CD4-positive, alpha-beta memory T cell (primary cell): ENCODE data around the gene NWD2. TPM values are rescaled to one million over a fixed set of nuclear protein-coding genes. Genes with fewer than 3 reads are reported as not detected.

Source experiments
- CTCF ChIA-PET: fragments of 350-600 bp; sonication (Branson Sonifier 250); formaldehyde crosslinking; loops from one replicate; lab custom pipeline; 2021; ENCODE audit warnings: inconsistent platforms; ENCODE audit not compliant: partially characterized antibody; lab: Charles Lee
- POLR2A ChIA-PET: fragments of 350-600 bp; sonication (Branson Sonifier 250); formaldehyde crosslinking; loops from one replicate; lab custom pipeline; 2021; ENCODE audit not compliant: partially characterized antibody; lab: Charles Lee
- DNase-seq, 5 donors: peaks; one replicate each; pipeline versions ENCODE4 v3.0.0 to v3.0.0-alpha.2; 2020 to 2022; ENCODE audit warnings: mixed read lengths in 1 of 5
- H3K27ac ChIP-seq: one replicate; pipeline ENCODE4 v1.7.0; 2013; ENCODE audit warnings: low read depth, low read length
- H3K27me3 ChIP-seq: 2 replicates; pipeline ENCODE4 v1.7.0; 2013; ENCODE audit warnings: mild to moderate bottlenecking, low read length, moderate library complexity; ENCODE audit not compliant: insufficient read depth
- H3K36me3 ChIP-seq: 2 replicates; pipeline ENCODE4 v1.7.0; 2013; ENCODE audit warnings: mild to moderate bottlenecking, low read length, moderate library complexity; ENCODE audit not compliant: insufficient read depth
- H3K4me1 ChIP-seq: 2 replicates; pipeline ENCODE4 v1.7.0; 2013; ENCODE audit warnings: mild to moderate bottlenecking, low read length, moderate library complexity; ENCODE audit not compliant: insufficient read depth
- H3K4me3 ChIP-seq, 2 donors: one replicate each; pipeline ENCODE4 v1.7.0; 2013; ENCODE audit warnings: low read length in 2 of 2, mild to moderate bottlenecking in 1 of 2
- H3K9me3 ChIP-seq, 2 donors: one replicate each; pipeline ENCODE4 v1.7.0; 2013; ENCODE audit warnings: low read length in 2 of 2, control low read depth in 1 of 2; ENCODE audit not compliant: control insufficient read depth in 1 of 2
- H3K27ac Mint-ChIP-seq, 7 donors: one replicate each; pipeline ENCODE4 v1.8.0; 2020 to 2021; ENCODE audit warnings: mixed read lengths in 7 of 7, mild to moderate bottlenecking in 6 of 7, inconsistent platforms in 3 of 7, moderate library complexity in 3 of 7
- H3K27me3 Mint-ChIP-seq, 2 donors: one replicate each; pipeline ENCODE4 v1.8.0; 2020 to 2021; ENCODE audit warnings: mixed read lengths in 2 of 2
- H3K36me3 Mint-ChIP-seq, 2 donors: one replicate each; pipeline ENCODE4 v1.8.0; 2020 to 2021; ENCODE audit warnings: mixed read lengths in 2 of 2, inconsistent platforms in 1 of 2, mild to moderate bottlenecking in 1 of 2
- H3K4me1 Mint-ChIP-seq, 4 donors: one replicate each; pipeline ENCODE4 v1.8.0; 2020 to 2021; ENCODE audit warnings: mixed read lengths in 4 of 4, mild to moderate bottlenecking in 1 of 4
- H3K4me3 Mint-ChIP-seq, 8 donors: one replicate each; pipeline ENCODE4 v1.8.0; 2020 to 2021; ENCODE audit warnings: mixed read lengths in 8 of 8, mild to moderate bottlenecking in 7 of 8, moderate library complexity in 6 of 8, inconsistent platforms in 3 of 8
- H3K9me3 Mint-ChIP-seq, 8 donors: one replicate each; pipeline ENCODE4 v1.8.0; 2020 to 2021; ENCODE audit warnings: mixed read lengths in 8 of 8, mild to moderate bottlenecking in 5 of 8, inconsistent platforms in 3 of 8, moderate library complexity in 1 of 8
- intact Hi-C: fragments of 100-400 bp; cut with micrococcal nuclease; formaldehyde crosslinking; loops from one replicate; pipeline ENCODE4 v1.15.1; 2023
- polyA plus RNA-seq, 2 donors: library from polyadenylated mRNA; unstranded; fragments of 300-500 nt; fragmentation: Illumina TruSeq; gene quantifications; one replicate each; pipeline ENCODE4 v1.2.3, GENCODE V29; 2021
- total RNA-seq, 2 experiments: library from RNA; stranded (reverse); gene quantifications; one replicate each; pipeline ENCODE4 v1.2.3, GENCODE V29; 2021

NWD2 gene
- total and polyA plus RNA-seq, 4 experiments from 2014 or later = not detected

DNA sequence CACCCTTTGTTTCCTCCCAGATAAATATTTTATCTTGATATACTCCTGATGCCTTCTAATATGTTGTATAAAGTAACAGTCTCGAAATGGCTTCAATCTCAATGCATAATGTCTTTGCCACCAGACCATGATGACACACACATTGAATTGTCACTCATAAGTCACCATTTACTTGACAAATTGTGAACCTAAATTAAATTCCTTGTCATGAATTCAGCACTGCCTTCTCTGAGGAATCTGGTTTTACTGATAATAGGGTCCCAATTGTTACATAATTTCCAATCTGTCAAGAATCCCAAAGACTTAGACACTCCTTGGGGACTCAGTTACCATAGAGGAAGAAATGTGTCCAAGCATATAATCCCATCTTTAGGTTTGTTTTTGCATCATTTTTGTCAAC, 82.3 kb downstream of the NWD2 start:
- POLR2A ChIA-PET = no interaction called here

DNA sequence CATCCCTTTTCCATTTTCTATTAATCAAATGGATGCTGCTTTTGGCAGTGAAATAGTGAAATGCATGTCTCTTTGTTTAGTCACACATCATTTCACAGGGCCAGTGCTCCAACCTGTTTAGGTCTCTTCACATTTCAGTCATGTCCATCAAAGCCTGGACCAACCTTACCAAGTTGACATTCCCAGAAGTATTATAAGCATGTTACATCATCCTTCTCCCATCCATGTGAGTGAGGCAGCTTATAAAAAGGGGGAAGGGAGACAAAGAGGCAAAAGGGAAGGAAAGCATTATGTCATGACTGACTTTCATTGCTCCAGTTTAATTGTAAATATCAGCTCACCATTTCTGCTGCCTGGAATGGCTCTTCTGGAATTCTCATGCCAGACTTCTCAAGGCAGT, 94.4 kb downstream of the NWD2 start:
- H3K4me1 ChIP-seq = no peaks in the 10 kb centered on the region
- Mint-ChIP-seq H3K4me3 (peak overlapping the region in 1 of 8 donors; percentile 27), H3K36me3 (no peaks in the 10 kb centered on the region), H3K27ac (no peak overlapping the region), H3K9me3 (peaks cover 0 to 11% (median under 1%) of the 10 kb centered on the region in 8 donors), H3K27me3 (peaks cover 0 to 5% of the 10 kb centered on the region in 2 donors), H3K4me1 (no peaks in the 10 kb centered on the region)
- H3K9me3 ChIP-seq = peaks cover 0 to 3% of the 10 kb centered on the region in 2 donors
- DNase-seq = no peak
- H3K27me3 ChIP-seq = no peaks in the 10 kb centered on the region
- H3K36me3 ChIP-seq = no peaks in the 10 kb centered on the region
- H3K4me3 ChIP-seq = no peak overlapping the region
- no peak overlapping the region for H3K27ac ChIP-seq
- intact Hi-C loops = no loop called here
- CTCF ChIA-PET = no interaction called here
- POLR2A ChIA-PET = no interaction called here

More for the DNA sequence above, 82.3 kb downstream of the NWD2 start:
- Mint-ChIP-seq H3K9me3 (peaks cover 0 to 12% (median 3%) of the 10 kb centered on the region in 8 donors), H3K27me3 (peaks cover 0 to 3% of the 10 kb centered on the region in 2 donors), H3K4me1 (no peaks in the 10 kb centered on the region), H3K4me3 (no peak overlapping the region), H3K36me3 (no peaks in the 10 kb centered on the region), H3K27ac (no peak overlapping the region)
- Histone ChIP-seq H3K36me3 (no peaks in the 10 kb centered on the region), H3K4me3 (no peak overlapping the region), H3K9me3 (no peaks in the 10 kb centered on the region), H3K27me3 (no peaks in the 10 kb centered on the region), H3K4me1 (no peaks in the 10 kb centered on the region), H3K27ac (no peak overlapping the region)
- no peak for DNase-seq
- CTCF ChIA-PET = no interaction called here
- intact Hi-C loops = no loop called here

DNA sequence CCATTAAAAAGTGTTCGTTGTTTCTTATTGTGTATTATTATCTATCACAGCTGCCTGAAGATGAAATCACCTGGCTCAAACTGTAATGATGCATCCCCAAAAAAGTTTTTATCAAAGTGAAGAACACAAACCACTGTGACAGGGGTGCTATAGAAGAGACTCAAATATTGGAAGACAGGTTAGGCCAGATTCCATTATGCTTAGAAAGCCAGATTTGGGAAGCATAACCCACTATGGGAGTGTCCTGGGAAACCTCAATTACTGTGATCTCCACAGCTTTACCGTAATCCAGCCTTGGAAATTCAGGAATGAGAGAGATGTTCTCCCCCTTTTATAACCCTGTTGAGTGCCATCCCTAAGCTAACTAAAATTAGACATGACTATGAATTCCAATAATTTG, 114.2 kb downstream of the NWD2 start:
- H3K27ac ChIP-seq = no peak overlapping the region
- intact Hi-C loops = no loop called here
- Mint-ChIP-seq H3K9me3 (peaks cover 0 to 2% (median 0%) of the 10 kb centered on the region in 8 donors), H3K4me3 (no peak overlapping the region), H3K36me3 (no peaks in the 10 kb centered on the region), H3K4me1 (no peaks in the 10 kb centered on the region), H3K27me3 (peaks cover 10 to 26% of the 10 kb centered on the region in 2 donors), H3K27ac (no peak overlapping the region)
- H3K9me3 ChIP-seq = no peaks in the 10 kb centered on the region
- ChIA-PET CTCF (interaction anchor here (1.0 to 1.3 kb wide), 3 partner anchors 11 to 21 kb away, joined by 3 to 5 read pairs (median 3); no protein-coding TSS in a partner anchor), POLR2A (no interaction called here)
- peaks cover 4% of the 10 kb centered on the region for H3K27me3 ChIP-seq
- DNase-seq = no peak
- no peak overlapping the region for H3K4me3 ChIP-seq
- no peaks in the 10 kb centered on the region for H3K36me3 ChIP-seq
- no peaks in the 10 kb centered on the region for H3K4me1 ChIP-seq

DNA sequence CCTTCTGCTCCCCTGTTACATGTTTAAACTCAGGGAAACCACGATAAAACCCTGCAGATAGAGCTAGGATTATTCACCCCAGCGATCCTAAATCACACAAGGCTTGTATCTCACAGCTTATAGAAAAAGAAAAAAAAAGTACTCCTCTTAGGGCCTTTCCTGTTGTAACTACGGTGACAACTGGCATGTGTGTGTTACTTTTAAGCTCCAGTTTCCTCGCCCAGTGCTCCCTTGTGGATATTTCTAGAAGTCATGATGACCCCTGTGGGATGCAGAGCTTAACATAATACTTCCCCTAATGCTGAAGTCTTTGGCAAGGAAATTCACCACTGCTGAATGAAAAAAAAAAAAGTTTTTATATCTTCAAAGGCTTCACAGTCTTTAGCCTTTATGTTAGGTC, 114.7 kb downstream of the NWD2 start:
- peaks cover 4% of the 10 kb centered on the region for H3K27me3 ChIP-seq
- Mint-ChIP-seq H3K27me3 (peaks cover 10 to 23% of the 10 kb centered on the region in 2 donors), H3K4me1 (no peaks in the 10 kb centered on the region), H3K4me3 (no peak overlapping the region), H3K27ac (no peak overlapping the region), H3K36me3 (no peaks in the 10 kb centered on the region), H3K9me3 (peaks cover 0 to 2% (median 0%) of the 10 kb centered on the region in 8 donors)
- intact Hi-C loops = no loop called here
- H3K36me3 ChIP-seq = no peaks in the 10 kb centered on the region
- no peaks in the 10 kb centered on the region for H3K9me3 ChIP-seq
- no peak for DNase-seq
- no peaks in the 10 kb centered on the region for H3K4me1 ChIP-seq
- POLR2A ChIA-PET = interaction anchor here (0.6 kb wide), 1 partner anchor 29 kb away, joined by 3 read pairs; no protein-coding TSS in a partner anchor
- no peak overlapping the region for H3K27ac ChIP-seq
- CTCF ChIA-PET = interaction anchor here (1.0 to 1.3 kb wide), 3 partner anchors 10 to 22 kb away, joined by 3 to 5 read pairs (median 3); no protein-coding TSS in a partner anchor
- no peak overlapping the region for H3K4me3 ChIP-seq

DNA sequence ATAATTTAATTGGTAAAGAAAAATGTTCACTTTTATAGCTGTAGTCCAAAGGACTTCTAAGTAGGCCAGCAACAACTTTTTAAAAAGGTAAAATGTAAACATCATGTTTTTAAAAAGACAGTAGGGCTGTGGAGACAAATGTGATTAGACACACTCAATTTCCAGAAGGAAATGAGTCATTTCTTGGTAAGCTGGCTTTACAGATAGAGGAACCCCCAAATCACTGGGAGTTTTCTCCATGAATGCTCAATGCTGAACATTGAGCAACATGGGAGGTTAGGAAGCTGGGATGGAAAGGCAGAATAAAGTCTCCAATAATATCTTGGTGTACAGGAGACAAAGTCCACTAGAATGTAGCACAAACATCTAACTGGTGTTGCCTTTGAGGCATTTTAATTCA, 121.3 kb downstream of the NWD2 start:
- CTCF ChIA-PET = no interaction called here
- H3K36me3 Mint-ChIP-seq = no peaks in the 10 kb centered on the region
- peaks cover 0 to 2% (median 0%) of the 10 kb centered on the region in 8 donors for H3K9me3 Mint-ChIP-seq
- peak overlapping the region in 1 of 7 donors; percentile 54 for H3K27ac Mint-ChIP-seq
- Histone ChIP-seq H3K9me3 (no peaks in the 10 kb centered on the region), H3K4me3 (no peak overlapping the region), H3K27ac (no peak overlapping the region), H3K27me3 (no peaks in the 10 kb centered on the region), H3K4me1 (no peaks in the 10 kb centered on the region), H3K36me3 (no peaks in the 10 kb centered on the region)
- no peak for DNase-seq
- no peaks in the 10 kb centered on the region for H3K4me1 Mint-ChIP-seq
- intact Hi-C loops = no loop called here
- POLR2A ChIA-PET = no interaction called here
- no peak overlapping the region for H3K4me3 Mint-ChIP-seq
- peaks cover 1 to 8% of the 10 kb centered on the region in 2 donors for H3K27me3 Mint-ChIP-seq

DNA sequence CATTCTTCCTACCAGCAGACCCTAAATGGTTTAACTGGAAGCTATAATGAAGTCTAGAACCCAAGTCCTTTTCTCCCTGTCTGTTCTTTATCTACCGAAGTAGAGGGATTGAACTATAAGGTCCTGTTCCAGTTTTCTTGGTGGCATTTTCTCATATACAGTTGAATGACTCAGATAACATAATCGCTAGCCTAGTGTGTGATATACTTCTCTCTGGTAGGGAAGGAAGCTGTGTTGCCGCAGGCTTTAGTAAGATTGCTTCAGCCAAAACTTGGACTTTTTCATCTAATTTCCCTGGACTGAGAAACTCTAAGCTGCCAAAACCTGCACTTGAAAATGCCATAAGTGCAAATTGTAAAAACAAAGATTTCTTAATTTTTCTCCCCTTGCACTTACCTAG, 123.4 kb downstream of the NWD2 start:
- no peak for DNase-seq
- Histone ChIP-seq H3K27ac (no peak overlapping the region), H3K4me3 (no peak overlapping the region), H3K9me3 (no peaks in the 10 kb centered on the region), H3K4me1 (no peaks in the 10 kb centered on the region), H3K36me3 (no peaks in the 10 kb centered on the region), H3K27me3 (no peaks in the 10 kb centered on the region)
- intact Hi-C loops = no loop called here
- no peaks in the 10 kb centered on the region for H3K9me3 Mint-ChIP-seq
- ChIA-PET CTCF (no interaction called here), POLR2A (no interaction called here)
- no peak overlapping the region for H3K4me3 Mint-ChIP-seq
- H3K36me3 Mint-ChIP-seq = no peaks in the 10 kb centered on the region
- H3K4me1 Mint-ChIP-seq = no peaks in the 10 kb centered on the region
- H3K27me3 Mint-ChIP-seq = peaks cover 0 to 3% of the 10 kb centered on the region in 2 donors
- no peak overlapping the region for H3K27ac Mint-ChIP-seq

DNA sequence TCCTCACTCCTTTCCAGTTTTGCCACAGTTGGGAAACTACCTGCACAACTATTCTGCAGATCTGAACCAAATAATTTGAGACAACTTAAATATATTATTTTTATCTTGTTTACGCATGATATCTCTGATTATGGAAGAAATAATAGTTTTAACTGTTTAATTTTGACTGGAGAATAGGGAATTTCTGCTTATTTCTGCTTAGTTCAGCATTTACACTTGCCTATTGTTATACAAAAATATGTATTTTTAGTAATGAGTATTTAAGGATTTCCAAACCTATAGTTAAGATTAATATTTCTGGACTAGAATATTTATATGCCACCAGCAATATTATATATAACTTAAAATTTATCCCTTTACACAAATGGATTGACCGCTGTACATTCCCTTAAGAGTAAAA, 125.5 kb downstream of the NWD2 start:
- Histone ChIP-seq H3K4me3 (no peak overlapping the region), H3K36me3 (no peaks in the 10 kb centered on the region), H3K4me1 (no peaks in the 10 kb centered on the region), H3K27ac (no peak overlapping the region), H3K27me3 (no peaks in the 10 kb centered on the region), H3K9me3 (no peaks in the 10 kb centered on the region)
- H3K27me3 Mint-ChIP-seq = peaks cover 0 to 3% of the 10 kb centered on the region in 2 donors
- DNase-seq = no peak
- CTCF ChIA-PET = interaction anchor here (1.0 kb wide), 1 partner anchor 11 kb away, joined by 3 read pairs; no protein-coding TSS in a partner anchor
- H3K4me1 Mint-ChIP-seq = no peaks in the 10 kb centered on the region
- POLR2A ChIA-PET = no interaction called here
- intact Hi-C loops = no loop called here
- H3K4me3 Mint-ChIP-seq = no peak overlapping the region
- H3K36me3 Mint-ChIP-seq = no peaks in the 10 kb centered on the region
- H3K27ac Mint-ChIP-seq = no peak overlapping the region
- no peaks in the 10 kb centered on the region for H3K9me3 Mint-ChIP-seq
